ENCODE results near the gene NR2F2.

- TF ChIP-seq CTCF (IDR thresholded peaks at IDR 0.05) = no peak
- TF ChIP-seq POLR2AphosphoS5 (IDR thresholded peaks at IDR 0.05) = no peak
- TF ChIP-seq POLR2A (IDR thresholded peaks at IDR 0.05) = no peak
Measured at GRCh38 chr15:96372554-96372953, 42.1 kb downstream of the NR2F2 start.

Data from transverse colon (tissue), 4 donors.